ENCODE data around the gene ATMIN.

The ATMIN gene

DNA sequence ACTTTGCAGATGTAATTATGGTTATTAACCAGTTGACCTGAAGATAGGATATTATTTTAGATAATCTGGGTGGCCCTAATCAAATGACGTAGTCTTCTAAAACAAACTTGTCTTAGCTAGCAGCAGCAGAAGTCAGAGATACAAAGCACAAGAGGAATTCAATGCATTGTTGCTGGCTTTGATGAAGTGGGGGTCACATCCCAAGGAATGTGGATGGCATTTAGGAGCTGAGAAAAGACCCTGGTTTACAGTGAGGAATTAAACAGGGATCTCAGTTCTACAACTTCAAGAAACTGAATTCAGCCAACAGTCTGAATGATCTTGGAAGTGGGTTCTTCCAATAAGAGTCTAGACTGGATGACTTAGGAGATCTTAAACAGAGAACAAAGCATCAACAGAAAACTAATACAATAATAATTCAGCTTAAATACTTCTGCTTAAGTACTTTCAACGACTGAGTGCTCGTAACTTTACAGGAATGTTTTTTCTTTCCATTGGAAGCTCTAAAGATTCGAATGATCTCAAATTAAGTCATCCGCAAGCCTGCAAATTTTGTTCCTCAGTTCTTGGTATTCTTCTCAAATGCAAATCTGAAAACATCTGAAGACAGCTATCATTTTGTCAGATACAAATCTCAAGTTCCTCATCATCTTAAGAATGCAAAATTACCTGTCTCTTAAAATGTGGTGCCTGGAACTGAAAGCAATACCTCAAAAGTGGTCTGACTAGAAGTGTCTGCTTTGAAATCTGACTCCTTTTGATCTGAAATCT lies 38.1 kb downstream of the ATMIN start:
- no peak for DNase-seq

DNA sequence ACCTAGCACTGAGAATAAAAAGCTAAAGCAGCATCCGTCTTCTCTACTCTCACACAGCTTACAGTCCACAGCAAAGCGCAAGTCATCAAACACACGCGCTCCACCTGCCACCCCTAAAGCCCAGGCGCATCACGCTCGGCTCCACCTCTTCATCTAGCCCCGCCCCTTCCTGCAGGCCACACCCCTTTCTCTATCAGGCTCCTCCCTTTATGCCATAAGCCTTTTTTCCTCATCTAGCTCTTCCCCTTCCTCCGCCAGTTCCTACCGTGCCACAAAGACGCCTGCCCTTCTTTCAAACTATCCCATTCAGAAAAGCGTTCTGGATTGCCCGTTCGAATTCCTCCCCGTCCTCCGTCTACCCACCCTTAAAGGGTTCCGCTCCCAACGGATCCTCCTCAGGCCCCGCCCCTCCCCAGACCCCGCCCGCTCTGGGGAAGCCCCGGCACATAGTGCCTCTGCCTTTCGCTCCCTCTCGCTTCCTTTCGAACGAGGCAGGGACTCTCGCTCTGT lies 41.0 kb downstream of the ATMIN start:
- peak; percentile 63 for DNase-seq

DNA sequence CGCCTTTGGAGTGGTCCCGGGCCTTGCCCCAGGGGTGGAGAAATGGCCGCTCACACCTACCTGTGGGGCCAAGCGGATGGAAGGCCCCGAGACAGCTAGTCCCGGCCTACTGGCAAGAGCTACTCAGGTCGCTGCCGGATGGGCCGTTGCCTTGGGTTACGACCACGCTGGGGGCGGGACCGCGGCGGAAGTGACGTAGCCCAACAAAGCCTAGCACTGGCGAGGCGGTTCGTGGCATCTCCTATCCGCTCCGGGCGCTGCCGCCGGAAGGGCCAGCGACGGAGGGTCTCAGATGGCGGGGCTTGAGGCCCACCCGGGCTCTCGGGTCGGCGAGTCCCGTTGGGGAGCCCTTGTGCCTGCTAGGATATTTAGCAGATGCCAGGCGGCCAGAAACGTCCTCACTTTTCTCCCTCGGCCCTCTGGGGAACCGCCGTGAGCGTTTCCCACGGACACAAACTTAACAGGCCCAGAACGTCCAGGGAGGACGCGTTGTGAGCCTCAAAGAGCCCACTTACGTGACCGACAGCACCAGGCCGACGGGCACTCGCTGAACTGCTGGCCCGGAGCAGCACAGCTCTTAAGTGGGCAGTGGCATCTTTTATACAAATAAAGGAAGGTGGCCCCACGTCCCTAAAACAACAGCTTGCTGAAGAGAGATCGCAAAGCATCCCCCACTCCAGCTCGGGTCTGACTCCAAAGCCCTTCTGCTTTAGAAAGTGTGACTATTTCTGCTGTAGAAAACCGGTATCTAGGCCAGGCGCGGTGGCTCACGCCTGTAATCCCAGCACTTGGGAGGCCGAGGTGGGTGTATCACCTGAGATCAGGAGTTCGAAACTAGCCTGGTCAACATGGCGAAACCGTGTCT lies 41.7 kb downstream of the ATMIN start, which contains the start of gene C16orf46:
TSS of gene C16orf46 (minus strand) at position 163 of the 865 bp plus-strand sequence. CDS start 13,283 bp downstream, outside the sequence.
- DNase-seq: peak; percentile 74

DNA sequence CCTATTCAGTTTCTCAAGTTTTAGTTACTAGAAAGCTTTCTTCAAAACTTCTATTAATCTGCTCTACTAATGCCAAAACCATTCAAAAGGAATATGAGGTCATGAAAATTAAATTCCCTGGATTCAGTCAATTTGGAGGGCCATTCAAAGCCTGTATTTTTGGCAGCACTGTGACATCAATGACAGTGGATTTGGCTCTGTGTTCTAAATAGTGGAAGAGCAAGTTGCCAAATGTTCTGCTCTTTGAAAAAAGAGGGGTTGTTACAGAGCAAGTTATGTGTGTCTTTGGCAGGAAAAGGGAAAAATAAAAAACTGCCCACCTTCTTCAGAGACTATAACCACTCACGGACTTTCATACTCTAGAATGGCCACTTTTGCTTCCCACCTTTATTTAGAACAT lies 44.6 kb downstream of the ATMIN start:
- DNase-seq: no peak

DNA sequence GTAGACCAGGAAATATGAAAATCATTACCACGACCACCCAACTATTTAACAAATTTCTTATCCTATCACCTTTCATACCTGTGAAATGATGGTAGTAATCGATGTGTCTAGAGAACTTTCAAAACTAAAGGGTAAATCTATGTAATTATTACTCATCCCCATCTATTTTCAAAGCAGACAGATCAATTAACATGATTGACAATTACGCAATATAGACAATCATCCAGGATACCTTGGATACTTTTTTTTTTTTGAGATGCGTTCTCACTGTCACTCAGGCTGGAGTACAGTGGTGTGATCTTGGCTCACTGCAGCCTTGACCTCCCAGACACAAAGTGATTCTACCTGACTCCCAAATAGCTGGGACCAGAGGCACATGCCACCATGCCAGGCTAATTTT lies 45.4 kb downstream of the ATMIN start:
- DNase-seq: no peak

DNA sequence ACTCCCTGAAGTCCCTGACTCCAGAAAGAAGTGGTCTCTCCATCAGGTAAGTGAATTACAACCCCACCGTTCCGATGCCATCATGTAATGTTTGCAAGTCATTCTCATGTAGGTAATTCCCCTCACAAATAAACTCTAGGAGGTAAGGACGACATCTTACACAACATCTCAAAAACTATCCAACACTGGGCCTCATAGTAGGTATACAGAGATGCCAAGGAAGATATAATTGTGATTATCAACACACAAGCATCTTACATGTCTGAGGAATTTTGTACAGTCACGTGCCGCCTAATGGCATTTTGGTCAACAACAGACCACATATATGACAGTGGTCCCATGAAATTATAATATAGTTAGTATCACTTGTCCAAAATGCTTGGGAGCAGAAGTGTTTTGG lies 53.2 kb downstream of the ATMIN start:
- DNase-seq: no peak

DNA sequence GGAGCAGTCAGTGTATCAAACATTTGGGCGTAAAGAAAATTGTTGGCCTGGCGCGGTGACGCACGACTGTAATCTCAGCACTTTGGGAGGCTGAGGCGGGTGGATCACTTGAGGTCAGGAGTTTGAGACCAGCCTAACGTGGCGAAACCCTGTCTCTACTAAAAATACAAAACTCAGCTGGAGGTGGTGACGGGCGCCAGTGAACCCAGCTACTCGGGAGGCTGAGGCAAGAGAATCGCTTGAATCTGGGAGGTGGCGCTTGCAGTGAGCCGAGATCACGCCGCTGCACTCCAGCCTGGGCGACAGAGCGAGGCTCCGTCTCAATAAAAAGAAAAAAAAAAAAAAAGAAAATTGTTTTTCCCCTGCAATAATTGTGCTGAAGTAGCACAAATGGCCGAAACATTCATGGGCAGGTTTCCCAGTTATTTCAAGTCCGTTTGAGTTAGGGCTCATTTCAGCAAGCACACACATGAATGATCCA lies 59.2 kb downstream of the ATMIN start:
- DNase-seq: no peak

DNA sequence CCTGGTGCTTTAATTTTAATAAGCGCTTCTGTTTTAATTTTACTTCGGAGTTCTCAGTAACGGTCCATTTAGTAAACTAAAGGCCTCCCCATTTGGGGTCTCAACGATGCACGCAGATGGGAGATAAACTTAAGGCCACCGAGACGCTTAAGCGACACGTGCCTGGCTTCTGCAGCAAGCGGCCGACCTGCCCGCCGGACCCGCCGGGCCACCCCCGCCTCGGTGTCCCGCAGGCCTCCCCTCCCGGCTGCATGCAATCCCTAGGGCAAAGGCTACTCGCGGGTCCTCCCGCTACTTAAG lies 60.0 kb downstream of the ATMIN start:
- no peak for DNase-seq

DNA sequence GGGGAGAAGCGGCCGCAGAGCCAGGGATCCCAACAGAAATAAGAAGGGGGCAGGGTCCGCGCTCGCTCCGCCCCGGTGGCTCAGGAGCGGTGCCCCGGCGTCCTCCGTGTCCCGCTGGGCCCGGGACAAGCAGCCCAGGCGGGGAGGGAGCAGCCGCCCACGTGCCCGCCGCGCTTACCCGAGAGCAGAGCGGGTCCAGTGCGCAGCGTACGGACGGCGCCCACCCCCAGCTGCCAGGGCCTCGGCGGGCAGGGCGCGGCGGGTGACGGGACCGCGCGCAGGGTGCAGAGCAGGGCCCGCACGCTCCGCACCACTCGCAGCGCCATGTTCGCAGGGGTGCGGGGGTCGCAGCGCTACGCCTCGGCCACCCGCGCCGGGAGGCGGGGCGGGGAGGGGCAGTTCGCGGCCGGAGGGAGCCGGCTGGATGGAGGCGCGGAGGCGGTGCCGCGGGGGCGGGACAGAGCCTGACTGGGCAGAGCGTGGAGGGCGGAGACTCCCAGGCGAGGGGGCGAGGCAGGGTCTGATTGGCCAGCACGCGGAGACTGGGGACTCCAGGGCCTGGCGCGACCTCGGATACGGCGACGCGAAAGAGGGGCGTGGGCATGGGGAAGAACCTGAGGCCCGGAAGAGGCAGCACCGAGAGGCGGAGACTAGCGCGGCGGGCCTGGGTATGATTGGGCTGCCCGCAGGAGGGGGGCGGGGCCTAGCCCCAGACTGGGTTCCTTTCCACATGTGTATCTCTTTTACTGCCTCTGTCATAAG lies 60.5 kb downstream of the ATMIN start, which contains the start of gene GCSH:
TSS of gene GCSH (minus strand) at position 443 of the 762 bp plus-strand sequence. CDS start at position 326, 117 bp downstream.
- DNase-seq: peak; percentile 92

DNA sequence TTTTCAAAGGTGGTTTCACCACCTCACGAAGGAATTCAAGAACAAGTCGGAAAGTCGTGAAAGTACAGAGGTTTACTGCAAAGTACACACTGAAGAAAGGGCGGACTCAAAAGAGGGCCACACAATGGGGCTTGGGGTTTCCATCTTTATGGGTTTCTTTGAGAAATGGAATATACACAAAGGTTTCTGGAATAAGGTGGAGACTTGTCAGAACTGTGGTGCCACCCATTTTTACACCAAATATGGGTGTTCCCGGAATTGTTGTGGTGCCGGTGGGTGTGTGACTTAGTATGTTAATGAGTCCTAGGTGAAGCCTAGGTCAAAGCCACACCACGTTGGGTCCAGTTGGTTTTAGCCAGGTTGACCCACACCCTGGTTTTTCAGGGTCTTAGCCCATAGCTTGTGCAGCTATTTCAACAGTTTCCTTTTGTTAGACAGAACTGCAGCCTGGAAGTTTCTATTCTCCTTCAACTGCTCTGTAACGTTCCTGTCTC lies 61.1 kb downstream of the ATMIN start:
- DNase-seq: no peak
